SIG-M5 treated with dmso at 0.1 percent for 504 hours (cell line): Measurements from ENCODE around the gene FBXL13.
"Not testable (repeated sequence)": the region's sequence is repeated elsewhere in the genome, so short reads cannot be mapped to it uniquely, and the experiment has no call there.

ENCODE experiments used
- DNase-seq: peaks from one replicate; lab custom pipeline; 2025; ENCODE audit not compliant: unreplicated experiment; lab: John Stamatoyannopoulos, UW

The FBXL13 gene

GRCh38 chr7:102988088-102988487 lies 86.5 kb downstream of the FBXL13 start:
- no peak for DNase-seq

- no peak for DNase-seq
Observed at GRCh38 chr7:102985176-102985783, 89.3 kb downstream of the FBXL13 start.

DNA sequence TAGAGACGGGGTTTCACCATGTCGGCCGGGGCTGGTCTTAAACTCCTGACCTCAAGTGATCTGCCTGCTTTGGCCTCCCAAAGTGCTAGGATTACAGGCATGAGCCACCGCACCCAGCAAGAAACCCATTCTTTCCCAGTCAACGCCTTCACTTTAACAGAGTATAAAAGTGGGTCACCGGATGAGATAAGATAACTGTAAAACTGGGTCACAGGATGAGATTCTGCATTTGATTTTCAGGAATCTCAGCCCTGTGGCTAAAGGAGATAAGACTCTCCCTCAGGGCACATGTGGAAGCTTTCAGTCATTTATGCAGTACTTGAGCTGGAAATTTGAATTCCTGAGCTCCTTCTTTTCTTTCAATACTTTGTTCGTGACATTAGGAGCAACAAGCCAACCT lies 91.0 kb downstream of the FBXL13 start:
- no peak for DNase-seq

GRCh38 chr7:102982235-102982634 lies 92.4 kb downstream of the FBXL13 start:
- DNase-seq: no peak

GRCh38 chr7:102981451-102981850 lies 93.1 kb downstream of the FBXL13 start:
- DNase-seq: no peak

- no peak for DNase-seq
Observed at GRCh38 chr7:102979670-102980069, 94.9 kb downstream of the FBXL13 start.

DNA sequence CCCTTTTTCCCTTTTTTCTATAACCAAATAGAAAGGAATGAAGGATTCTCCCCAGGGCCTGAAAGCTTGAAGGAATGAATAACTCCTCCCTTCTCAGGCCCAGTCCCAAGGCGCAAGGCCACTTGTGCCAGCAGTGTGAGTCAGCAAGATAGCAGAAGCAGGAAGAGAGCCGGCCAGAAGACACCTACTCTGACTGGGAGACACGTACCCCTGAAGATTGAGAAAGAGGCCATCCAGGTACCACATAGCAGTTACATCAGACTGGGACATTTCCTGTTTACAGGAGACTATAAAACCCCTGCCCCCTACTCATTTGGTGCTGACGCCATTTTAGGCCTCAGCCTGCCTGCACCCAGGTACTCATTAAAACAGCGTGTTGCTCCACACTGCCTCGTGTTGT lies 96.3 kb downstream of the FBXL13 start:
- no peak for DNase-seq

- DNase-seq: not testable (repeated sequence)
Observed at GRCh38 chr7:102977586-102977985, 97.0 kb downstream of the FBXL13 start.

DNA sequence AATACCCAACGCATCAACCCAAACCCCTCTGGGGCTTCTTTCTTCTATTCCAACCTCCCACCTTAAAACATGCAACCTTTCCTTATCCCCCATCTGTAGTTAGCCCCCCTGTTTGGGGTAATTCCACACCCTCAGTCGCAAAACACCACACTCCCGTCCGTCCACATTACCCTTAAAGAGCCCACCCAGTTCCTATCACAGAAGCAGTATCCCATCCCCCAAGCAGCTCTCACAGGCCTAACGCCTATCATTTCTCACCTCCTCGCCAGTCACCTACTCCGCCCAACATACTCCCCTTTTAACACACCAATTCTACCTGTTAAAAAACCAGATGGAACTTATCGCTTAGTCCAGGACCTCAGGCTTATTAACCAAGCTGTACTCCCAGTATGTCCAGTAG lies 98.1 kb downstream of the FBXL13 start:
- DNase-seq: no peak

DNA sequence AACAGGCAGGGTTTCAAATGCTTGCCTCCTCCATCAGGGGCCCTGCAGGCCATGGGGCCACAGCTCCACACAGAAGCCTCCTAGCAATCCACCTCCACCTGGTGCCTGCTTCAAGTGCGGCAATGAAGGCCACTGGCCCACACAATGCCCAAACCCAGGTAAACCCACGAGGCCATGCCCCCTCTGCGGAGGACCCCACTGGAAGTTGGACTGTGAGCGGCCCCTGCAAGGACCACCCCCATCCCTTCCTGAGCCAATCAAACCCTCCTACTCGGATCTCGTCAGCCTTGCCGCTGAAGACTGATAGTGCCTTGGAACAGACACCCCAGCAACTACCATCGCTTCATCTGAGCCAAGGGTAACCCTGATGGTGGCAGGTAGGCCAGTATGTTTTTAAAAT lies 98.7 kb downstream of the FBXL13 start:
- DNase-seq: no peak

GRCh38 chr7:102974366-102975236 lies 100.0 kb downstream of the FBXL13 start:
- DNase-seq: no peak

DNA sequence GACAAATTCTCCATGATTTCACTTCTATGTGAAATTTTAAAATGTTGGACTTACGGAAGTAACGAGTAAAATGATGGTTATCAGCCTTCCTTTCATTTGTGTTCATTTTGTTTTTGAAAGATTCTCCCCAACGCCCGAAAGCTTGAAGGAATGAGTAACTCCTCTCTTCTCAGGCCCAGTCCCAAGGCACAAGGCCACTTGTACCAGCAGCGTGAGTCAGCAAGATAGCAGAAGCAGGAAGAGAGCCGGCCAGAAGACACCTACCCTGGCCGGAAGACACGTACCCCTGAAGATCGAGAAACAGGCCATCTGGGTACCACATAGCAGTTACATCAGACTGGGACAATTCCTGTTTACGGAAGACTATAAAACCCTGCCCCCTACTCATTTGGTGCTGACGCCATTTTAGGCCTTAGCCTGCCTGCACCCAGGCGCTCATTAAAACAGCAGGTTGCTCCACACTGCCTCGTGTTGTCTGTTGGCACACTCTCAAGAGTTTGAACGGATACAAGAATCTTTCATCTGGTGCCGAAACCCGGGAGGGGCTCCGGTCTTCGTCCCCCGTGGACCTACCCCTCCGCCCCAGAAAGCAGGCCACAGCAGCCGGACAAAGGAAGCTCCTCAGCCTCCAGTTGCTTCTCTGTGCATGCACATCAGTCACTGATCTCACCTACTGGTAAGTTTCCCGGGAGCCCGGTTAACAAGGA lies 101.3 kb downstream of the FBXL13 start:
- DNase-seq: no peak

DNA sequence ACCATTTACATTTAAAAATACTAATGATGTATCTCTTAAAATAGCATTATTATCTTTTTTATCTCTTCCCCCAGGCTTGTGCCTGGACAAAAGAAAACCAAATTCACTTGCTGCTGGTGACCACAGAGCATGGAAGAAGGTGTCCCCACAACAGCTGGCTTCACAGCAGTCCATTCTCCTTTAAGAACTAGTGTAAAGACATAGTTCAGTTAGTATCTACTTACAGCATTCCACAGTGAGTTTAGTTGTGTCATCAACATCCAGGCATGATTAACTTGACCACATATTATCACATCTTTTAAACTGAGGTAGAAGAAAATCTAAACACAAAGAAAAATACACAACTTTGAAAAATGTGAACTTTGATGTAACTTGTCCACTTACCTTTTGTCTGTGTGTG lies 106.8 kb downstream of the FBXL13 start:
- DNase-seq: no peak

- no peak for DNase-seq
Observed at GRCh38 chr7:102966465-102966864, 108.1 kb downstream of the FBXL13 start.

- not testable (repeated sequence) for DNase-seq
Observed at GRCh38 chr7:102961993-102962392, 112.6 kb downstream of the FBXL13 start.

DNA sequence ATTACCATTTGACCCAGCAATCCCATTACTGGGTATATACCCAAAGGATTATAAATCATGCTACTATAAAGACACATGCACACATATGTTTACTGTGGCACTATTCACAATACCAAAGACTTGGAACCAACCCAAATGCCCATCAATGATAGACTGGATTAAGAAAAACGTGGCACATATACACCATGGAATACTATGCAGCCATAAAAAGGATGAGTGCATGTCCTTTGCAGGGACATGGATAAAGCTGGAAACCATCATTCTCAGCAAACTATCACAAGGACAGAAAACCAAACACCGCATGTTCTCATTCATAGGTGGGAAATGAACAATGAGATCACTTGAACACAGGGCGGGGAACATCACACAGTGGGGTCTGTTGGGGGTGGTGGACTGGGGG lies 116.6 kb downstream of the FBXL13 start:
- not testable (repeated sequence) for DNase-seq

- DNase-seq: not testable (repeated sequence)
Observed at GRCh38 chr7:102954359-102954758, 120.2 kb downstream of the FBXL13 start.

DNA sequence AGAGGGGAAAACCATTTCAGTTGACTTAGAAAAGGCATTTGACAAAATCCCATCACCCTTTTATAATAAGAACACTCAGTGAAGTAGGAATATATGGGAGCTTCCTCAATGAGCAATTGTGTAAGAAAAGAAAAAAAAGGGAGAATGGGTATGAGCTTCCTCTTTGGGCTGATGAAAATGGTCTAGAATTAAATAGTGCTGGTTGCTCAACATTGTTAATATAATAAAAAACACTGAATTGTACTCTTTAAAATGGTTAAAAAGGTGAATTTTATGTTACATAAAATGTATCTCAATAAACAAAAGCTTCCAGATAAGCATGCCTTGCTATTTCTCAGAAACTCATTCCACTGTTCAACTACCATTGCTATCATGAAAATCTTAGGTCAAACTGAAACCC lies 121.2 kb downstream of the FBXL13 start:
- DNase-seq: peak; percentile 53

DNA sequence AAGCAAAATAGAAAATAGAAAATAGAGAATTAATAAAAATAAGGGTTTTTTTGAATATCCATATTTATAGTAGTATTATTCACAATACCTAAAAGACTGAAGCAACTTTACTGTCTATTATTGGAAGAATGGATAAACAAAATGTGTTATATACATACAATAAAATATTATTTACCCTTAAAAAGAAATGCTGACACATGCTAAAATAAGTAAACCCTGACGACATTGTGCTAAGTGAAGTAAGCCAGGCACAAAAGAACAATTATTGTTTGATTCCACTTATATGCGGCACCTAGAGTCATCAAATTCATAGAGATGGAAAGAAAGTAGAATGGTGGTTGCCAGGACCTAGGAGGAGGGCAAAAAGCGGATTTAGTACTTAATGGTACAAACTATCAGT lies 122.8 kb downstream of the FBXL13 start:
- no peak for DNase-seq

DNA sequence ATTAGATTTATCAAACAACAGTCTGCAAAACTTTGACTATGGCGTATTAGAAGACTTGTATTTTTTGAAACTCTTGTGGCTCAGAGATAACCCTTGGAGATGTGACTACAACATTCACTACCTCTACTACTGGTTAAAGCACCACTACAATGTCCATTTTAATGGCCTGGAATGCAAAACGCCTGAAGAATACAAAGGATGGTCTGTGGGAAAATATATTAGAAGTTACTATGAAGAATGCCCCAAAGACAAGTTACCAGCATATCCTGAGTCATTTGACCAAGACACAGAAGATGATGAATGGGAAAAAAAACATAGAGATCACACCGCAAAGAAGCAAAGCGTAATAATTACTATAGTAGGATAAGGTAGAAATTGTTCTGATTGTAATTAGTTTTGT lies 130.4 kb downstream of the FBXL13 start:
- DNase-seq: no peak

GRCh38 chr7:102943423-102944169 lies 131.0 kb downstream of the FBXL13 start:
- DNase-seq: no peak
